Measurements from ENCODE around the gene RAI1.
"Not testable (repeated sequence)": the region's sequence is repeated elsewhere in the genome, so short reads cannot be mapped to it uniquely, and the experiment has no call there.

RAI1 gene

DNA sequence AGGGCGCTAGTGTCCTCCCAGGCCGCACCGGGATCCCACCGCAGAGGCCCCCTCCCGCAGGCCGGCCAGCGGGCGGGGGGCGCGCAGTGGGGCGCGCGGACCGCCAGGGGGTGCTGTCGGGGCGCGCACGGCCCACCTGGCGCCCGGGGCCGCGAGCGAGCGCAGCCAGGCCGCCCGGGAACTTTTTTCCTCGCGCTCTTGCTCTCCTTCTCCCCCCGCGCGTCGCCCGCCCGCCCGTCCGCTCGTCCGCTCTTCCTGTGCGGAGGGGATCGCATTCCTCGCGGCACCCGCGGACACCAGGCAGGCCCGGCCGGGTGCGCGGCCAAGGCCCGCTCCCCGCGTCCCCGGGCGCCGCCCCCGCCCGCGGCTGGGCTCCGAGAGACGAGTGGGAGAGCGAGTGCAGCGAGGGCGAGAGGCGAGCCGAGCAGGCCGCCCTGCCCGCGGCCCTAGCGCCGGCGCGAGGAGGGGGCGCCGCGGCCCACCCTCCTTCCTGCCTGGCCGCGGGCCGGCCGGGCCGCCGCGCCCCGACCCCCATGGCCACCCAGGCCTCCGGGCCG is at the start of gene RAI1:
Gene RAI1, plus strand, starts transcription at position 272 of the 557 bp plus-strand sequence. CDS start 111,491 bp downstream, outside the sequence.
- no peak for TF ChIP-seq CTCF (IDR thresholded peaks at IDR 0.05)
- peak within 1 kb of the TSS; percentile 79 for H3K4me3 ChIP-seq (ENCODE audit: low read depth, low read length)
- peak within 1 kb of the TSS; percentile 96 for H3K4me2 ChIP-seq (ENCODE audit: low read length)
- H3K9me3 ChIP-seq (ENCODE audit: control insufficient read depth, low read length): no peaks in the 10 kb centered on the region
- H3K36me3 ChIP-seq (ENCODE audit: control insufficient read depth, insufficient read depth, low read length): no peaks in the 10 kb centered on the region
- H3K9ac ChIP-seq: peak within 1 kb of the TSS; percentile 70
- peak within 1 kb of the TSS; percentile 75 for H2AFZ ChIP-seq
- H3K27me3 ChIP-seq (ENCODE audit: control insufficient read depth, insufficient read depth, low read length): no peaks in the 10 kb centered on the region
- H3K79me2 ChIP-seq: peaks cover 21% of the 10 kb centered on the region
- H3K4me1 ChIP-seq: peaks cover 32% of the 10 kb centered on the region
- peak within 1 kb of the TSS; percentile 91 for H3K27ac ChIP-seq

GRCh38 chr17:17632690-17633089 is 48.6 kb upstream of the RAI1 start:
- not testable (repeated sequence) for H3K4me1 ChIP-seq; H3K27me3 ChIP-seq (ENCODE audit: control insufficient read depth, insufficient read depth, low read length); H3K79me2 ChIP-seq; H3K36me3 ChIP-seq (ENCODE audit: control insufficient read depth, insufficient read depth, low read length); H3K9me3 ChIP-seq (ENCODE audit: control insufficient read depth, low read length); H3K9ac ChIP-seq; H3K4me2 ChIP-seq (ENCODE audit: low read length); H2AFZ ChIP-seq; H3K4me3 ChIP-seq (ENCODE audit: low read depth, low read length); H3K27ac ChIP-seq

DNA sequence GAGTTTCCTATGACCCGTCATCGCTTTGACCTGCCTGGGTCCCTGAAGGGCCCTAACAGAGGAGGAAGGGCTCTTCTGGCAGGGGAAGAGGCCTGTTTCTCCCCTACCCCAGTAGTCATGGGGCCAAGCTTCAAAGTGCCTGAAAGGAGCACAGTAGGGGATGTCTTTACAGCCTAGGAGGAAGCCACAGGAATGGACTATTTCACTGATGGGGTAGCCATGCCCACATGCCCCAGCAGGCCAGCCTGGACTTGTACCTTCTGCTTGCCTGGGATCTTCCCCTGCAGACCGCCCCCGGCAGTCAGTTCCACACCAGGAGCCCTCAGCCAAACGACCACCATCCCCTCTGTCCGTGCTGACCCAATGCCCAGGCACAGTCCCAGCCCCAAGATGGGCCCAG is 47.9 kb upstream of the RAI1 start:
- no peak for TF ChIP-seq CTCF (IDR thresholded peaks at IDR 0.05)
- H3K4me2 ChIP-seq (ENCODE audit: low read length): no peak overlapping the region

DNA sequence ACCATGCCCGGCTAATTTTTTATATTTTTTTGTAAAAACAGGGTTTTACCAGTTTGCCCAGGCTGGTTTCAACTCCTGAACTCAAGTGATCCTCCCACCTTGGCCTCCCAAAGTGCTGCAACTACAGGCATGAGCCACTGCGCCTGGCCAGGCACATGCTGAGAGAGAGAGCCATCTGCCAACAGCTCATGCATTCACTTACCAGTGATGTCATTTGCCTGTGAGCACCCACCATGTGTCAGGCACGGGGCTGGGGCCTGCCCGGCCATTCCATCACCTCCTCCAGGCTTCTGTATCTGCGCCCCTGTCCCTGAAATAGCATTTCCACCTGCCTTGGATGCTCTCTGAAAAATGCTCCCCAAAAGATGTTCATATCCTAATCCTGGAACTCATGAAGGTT is 46.1 kb upstream of the RAI1 start:
- no peaks in the 10 kb centered on the region for H3K36me3 ChIP-seq (ENCODE audit: control insufficient read depth, insufficient read depth, low read length)
- TF ChIP-seq CTCF (IDR thresholded peaks at IDR 0.05): no peak
- H3K27me3 ChIP-seq (ENCODE audit: control insufficient read depth, insufficient read depth, low read length): no peaks in the 10 kb centered on the region
- no peak overlapping the region for H3K27ac ChIP-seq
- H2AFZ ChIP-seq: no peak overlapping the region
- H3K9me3 ChIP-seq (ENCODE audit: control insufficient read depth, low read length): no peaks in the 10 kb centered on the region
- no peak overlapping the region for H3K9ac ChIP-seq
- no peak overlapping the region for H3K4me2 ChIP-seq (ENCODE audit: low read length)
- H3K4me1 ChIP-seq: no peaks in the 10 kb centered on the region
- no peak overlapping the region for H3K4me3 ChIP-seq (ENCODE audit: low read depth, low read length)
- H3K79me2 ChIP-seq: no peaks in the 10 kb centered on the region

More for the DNA sequence above, 47.9 kb upstream of the RAI1 start:
- H3K9me3 ChIP-seq (ENCODE audit: control insufficient read depth, low read length): no peaks in the 10 kb centered on the region
- no peaks in the 10 kb centered on the region for H3K79me2 ChIP-seq
- H3K9ac ChIP-seq: no peak overlapping the region
- no peaks in the 10 kb centered on the region for H3K36me3 ChIP-seq (ENCODE audit: control insufficient read depth, insufficient read depth, low read length)
- no peaks in the 10 kb centered on the region for H3K27me3 ChIP-seq (ENCODE audit: control insufficient read depth, insufficient read depth, low read length)
- no peak overlapping the region for H2AFZ ChIP-seq
- H3K4me3 ChIP-seq (ENCODE audit: low read depth, low read length): no peak overlapping the region
- no peak overlapping the region for H3K27ac ChIP-seq
- no peaks in the 10 kb centered on the region for H3K4me1 ChIP-seq

DNA sequence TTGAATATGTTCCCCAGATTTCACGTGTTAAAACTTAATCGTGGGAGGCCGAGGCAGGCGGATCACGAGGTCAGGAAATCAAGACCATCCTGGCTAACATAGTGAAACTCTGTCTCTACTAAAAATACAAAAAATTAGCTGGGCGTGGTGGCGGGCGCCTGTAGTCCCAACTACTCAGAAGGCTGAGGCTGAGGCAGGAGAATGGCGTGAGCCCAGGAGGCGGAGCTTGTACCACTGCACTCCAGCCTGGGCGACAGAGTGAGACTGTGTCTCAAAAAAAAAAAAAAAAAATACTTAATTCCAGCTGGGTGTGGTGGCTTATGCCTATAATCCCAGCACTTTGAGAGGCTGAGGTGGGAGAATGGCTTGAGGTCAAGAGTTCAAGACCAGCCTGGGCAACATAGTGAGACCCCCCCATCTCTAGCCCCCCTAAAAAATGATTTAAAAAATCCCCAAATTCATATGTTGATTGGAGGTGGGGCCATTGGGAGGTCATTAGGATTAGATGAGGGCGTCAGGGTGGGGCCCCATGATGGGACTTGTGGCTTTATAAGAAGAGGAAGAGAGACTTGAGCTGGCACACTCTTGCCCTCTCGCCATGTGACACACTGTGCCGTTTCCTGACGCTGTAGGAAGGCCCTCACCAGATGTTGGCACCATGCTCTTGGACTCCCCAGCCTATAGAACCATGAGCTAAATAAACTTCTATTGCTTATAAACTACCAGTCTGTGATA is 45.6 kb upstream of the RAI1 start:
- H3K4me1 ChIP-seq; H3K9ac ChIP-seq; H3K4me2 ChIP-seq (ENCODE audit: low read length); H3K9me3 ChIP-seq (ENCODE audit: control insufficient read depth, low read length); H3K27me3 ChIP-seq (ENCODE audit: control insufficient read depth, insufficient read depth, low read length); H3K36me3 ChIP-seq (ENCODE audit: control insufficient read depth, insufficient read depth, low read length); H3K79me2 ChIP-seq; H3K4me3 ChIP-seq (ENCODE audit: low read depth, low read length); H2AFZ ChIP-seq; H3K27ac ChIP-seq: not testable (repeated sequence)
